Thoracic aorta (tissue), 2 donors: ENCODE results near the gene GPC6. TPM values are rescaled to one million over a fixed set of nuclear protein-coding genes. Genes with fewer than 3 reads are reported as not detected.

ENCODE experiments used
- ATAC-seq: fragments of 150-250 bp; one replicate; pipeline ENCODE4 v1.8.0; 2017; ENCODE audit warnings: low read depth; ENCODE audit not compliant: insufficient number of reproducible peaks, low FRiP score
- DNase-seq: peaks from one replicate; pipeline ENCODE4 v3.0.0-alpha.2; 2020; ENCODE audit warnings: low spot score
- H3K27ac ChIP-seq, 2 donors: fragments of 200-600 bp; sonication (generic); 1 replicate in 1 of 2; 2 replicates in 1 of 2; pipeline ENCODE4 v1.5.1; 2016; ENCODE audit warnings: mild to moderate bottlenecking in 2 of 2, moderate library complexity in 2 of 2
- H3K27me3 ChIP-seq: fragments of 200-600 bp; sonication (generic); replicated peaks from 2 replicates; pipeline ENCODE4 v1.6.0; 2016; ENCODE audit warnings: mild to moderate bottlenecking; ENCODE audit not compliant: insufficient read depth
- H3K36me3 ChIP-seq: fragments of 200-600 bp; sonication (generic); one replicate; pipeline ENCODE4 v1.5.1; 2016
- H3K4me1 ChIP-seq, 2 donors: fragments of 200-600 bp; sonication (generic); 1 replicate in 1 of 2; 2 replicates in 1 of 2; pipeline versions ENCODE4 v1.5.1 to v1.6.0; 2016; ENCODE audit warnings: low read depth in 2 of 2, mild to moderate bottlenecking in 1 of 2; ENCODE audit not compliant: control insufficient read depth in 1 of 2
- H3K4me3 ChIP-seq: fragments of 200-600 bp; sonication (generic); 2 replicates; pipeline ENCODE4 v1.5.1; 2016; ENCODE audit warnings: mild to moderate bottlenecking
- H3K9me3 ChIP-seq: fragments of 200-600 bp; sonication (generic); 2 replicates; pipeline ENCODE4 v1.5.1; 2016
- total RNA-seq, 2 donors: library from RNA; depleted of rRNA; stranded (reverse); fragments of >200 nt; gene quantifications; one replicate each; pipeline versions ENCODE4 v1.1.0 to v1.2.3, GENCODE V29; 2016
- TF ChIP-seq, protein P1 (sequence below): fragments of 200-600 bp; sonication (generic); IDR thresholded peaks from one replicate; pipeline ENCODE4 v1.5.1; 2019; ENCODE audit warnings: antibody characterized with exemption

GPC6 gene
- total RNA-seq, 2 donors from 2014 or later, result 34.9 to 56.4 TPM

DNA sequence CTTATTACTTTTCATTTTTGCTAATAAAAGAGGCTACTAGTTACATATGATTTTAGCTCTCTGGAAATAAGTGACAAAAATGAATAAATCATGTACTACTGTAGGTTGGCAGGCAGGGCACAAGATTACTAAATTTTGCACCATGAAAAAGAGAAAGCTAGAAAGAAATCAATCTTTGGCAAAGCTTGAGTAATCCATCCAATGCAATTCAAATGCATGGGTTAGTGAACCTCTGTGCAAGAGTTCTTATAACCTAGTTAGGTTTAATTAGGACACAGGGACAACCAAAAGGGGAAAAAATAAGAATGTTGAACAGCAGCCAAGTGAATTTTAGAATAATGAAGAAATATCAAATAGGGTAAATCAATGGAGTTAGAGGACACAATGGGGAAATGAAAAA lies 947.4 kb downstream of the GPC6 start:
- no peaks in the 10 kb centered on the region for H3K27me3 ChIP-seq
- ATAC-seq (no peak), DNase-seq (no peak)
- H3K9me3 ChIP-seq, result no peaks in the 10 kb centered on the region
- H3K27ac ChIP-seq, result no peak overlapping the region
- TF ChIP-seq, protein P1, sequence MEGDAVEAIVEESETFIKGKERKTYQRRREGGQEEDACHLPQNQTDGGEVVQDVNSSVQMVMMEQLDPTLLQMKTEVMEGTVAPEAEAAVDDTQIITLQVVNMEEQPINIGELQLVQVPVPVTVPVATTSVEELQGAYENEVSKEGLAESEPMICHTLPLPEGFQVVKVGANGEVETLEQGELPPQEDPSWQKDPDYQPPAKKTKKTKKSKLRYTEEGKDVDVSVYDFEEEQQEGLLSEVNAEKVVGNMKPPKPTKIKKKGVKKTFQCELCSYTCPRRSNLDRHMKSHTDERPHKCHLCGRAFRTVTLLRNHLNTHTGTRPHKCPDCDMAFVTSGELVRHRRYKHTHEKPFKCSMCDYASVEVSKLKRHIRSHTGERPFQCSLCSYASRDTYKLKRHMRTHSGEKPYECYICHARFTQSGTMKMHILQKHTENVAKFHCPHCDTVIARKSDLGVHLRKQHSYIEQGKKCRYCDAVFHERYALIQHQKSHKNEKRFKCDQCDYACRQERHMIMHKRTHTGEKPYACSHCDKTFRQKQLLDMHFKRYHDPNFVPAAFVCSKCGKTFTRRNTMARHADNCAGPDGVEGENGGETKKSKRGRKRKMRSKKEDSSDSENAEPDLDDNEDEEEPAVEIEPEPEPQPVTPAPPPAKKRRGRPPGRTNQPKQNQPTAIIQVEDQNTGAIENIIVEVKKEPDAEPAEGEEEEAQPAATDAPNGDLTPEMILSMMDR, result no peak
- no peaks in the 10 kb centered on the region for H3K36me3 ChIP-seq
- H3K4me1 ChIP-seq, result peaks cover 3 to 27% of the 10 kb centered on the region in 2 donors
- H3K4me3 ChIP-seq, result no peak overlapping the region

DNA sequence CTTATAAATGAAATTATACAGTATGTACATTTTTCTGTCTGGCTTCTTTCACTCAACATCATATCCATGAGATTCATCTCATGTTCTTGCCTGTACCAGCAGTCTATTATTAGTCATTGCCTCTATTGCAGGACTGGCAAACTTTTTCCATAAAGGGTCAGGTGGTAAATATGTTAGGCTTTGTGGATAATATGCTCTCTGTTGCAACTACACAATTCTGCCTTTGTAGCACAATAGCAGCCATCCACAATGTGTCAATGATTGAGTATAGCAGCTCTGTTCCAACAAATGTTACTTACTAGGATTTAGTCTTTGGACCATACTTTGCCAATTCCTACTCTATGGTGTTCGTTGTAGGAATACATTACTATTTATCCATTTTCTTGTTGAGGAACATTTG lies 948.5 kb downstream of the GPC6 start:
- DNase-seq, result no peak
- no peak for ATAC-seq
- Histone ChIP-seq H3K27ac (no peak overlapping the region), H3K27me3 (no peaks in the 10 kb centered on the region), H3K36me3 (no peaks in the 10 kb centered on the region), H3K4me3 (no peak overlapping the region), H3K4me1 (peaks cover 3 to 17% of the 10 kb centered on the region in 2 donors), H3K9me3 (no peaks in the 10 kb centered on the region)
- TF ChIP-seq, protein P1, result no peak

DNA sequence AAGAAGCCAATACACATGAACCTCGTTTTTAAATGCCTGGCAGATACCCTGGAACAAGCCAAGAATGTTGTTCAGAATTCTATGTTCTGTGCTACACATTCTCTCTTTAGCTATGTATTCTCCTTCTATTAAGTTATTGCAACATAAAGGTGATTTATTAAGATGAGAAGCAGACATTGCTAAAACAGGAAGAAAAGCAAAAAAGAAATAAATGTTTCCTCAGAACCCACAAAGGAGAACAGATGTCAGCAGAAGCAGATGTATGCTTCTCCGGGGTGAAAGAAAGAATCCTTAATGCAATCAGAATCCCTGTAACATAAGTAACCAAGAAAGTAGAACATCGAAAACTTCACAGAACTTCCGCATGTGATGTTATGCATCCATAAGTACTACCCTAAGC lies 950.0 kb downstream of the GPC6 start:
- TF ChIP-seq, protein P1, result no peak
- ATAC-seq (no peak), DNase-seq (no peak)
- Histone ChIP-seq H3K9me3 (no peaks in the 10 kb centered on the region), H3K4me1 (peaks cover 0 to 2% of the 10 kb centered on the region in 2 donors), H3K27ac (no peak overlapping the region), H3K36me3 (no peaks in the 10 kb centered on the region), H3K27me3 (no peaks in the 10 kb centered on the region), H3K4me3 (no peak overlapping the region)

DNA sequence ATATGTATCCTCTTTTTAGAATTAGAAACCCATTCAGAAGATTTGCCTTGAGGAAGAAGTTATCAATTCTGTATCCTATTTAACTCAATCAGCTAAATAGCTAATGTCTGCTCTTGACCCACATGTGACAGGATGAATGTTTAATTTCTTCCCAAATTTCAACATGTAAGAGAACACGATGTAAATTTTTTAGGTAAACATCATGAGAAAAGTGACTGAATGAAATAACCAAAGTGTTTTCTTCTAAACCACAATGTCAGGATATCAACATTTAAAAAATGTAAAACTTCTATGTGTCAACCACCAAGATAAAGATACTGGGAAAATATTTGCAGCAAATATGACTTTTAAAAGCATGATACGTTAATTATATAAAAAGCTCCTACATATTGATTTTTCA lies 950.4 kb downstream of the GPC6 start:
- H3K4me1 ChIP-seq, result no peaks in the 10 kb centered on the region
- DNase-seq (no peak), ATAC-seq (no peak)
- H3K4me3 ChIP-seq, result no peak overlapping the region
- no peaks in the 10 kb centered on the region for H3K9me3 ChIP-seq
- TF ChIP-seq, protein P1, result no peak
- no peaks in the 10 kb centered on the region for H3K36me3 ChIP-seq
- H3K27ac ChIP-seq, result no peak overlapping the region
- H3K27me3 ChIP-seq, result no peaks in the 10 kb centered on the region

DNA sequence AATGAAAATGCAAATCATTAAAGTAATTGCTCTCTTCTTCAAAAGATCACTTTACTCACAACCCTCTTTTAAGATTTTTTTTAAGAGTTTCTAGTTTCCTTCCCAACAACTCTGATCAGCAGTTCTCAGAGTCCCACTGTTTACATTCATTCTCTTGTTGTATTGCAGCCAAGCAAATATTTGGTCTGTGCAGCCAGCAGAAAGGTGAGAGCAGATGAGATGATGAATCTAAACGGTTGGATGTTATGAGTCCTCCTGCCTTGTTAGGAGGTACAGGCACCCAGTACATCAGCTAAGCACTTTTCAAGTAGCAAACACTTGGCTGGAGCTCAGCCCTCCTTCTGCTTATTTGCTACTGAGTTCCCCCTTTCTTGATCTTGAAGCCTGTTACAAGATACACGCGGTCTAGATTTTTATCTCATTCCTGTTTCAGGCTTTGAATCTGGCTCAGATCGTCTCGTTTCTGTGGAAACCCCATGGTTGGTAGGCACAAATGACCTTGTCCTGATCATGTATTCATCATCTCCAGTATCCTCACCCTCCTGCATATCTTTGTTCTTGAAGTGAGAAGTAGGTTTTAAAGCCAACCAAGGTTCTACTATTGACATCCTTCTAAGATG lies 952.1 kb downstream of the GPC6 start:
- H3K36me3 ChIP-seq, result no peaks in the 10 kb centered on the region

More for the DNA sequence above, 952.1 kb downstream of the GPC6 start:
- DNase-seq (no peak), ATAC-seq (no peak)
- Histone ChIP-seq H3K4me3 (no peak overlapping the region), H3K27ac (no peak overlapping the region), H3K27me3 (no peaks in the 10 kb centered on the region), H3K4me1 (no peaks in the 10 kb centered on the region), H3K9me3 (no peaks in the 10 kb centered on the region)
- TF ChIP-seq, protein P1, result no peak
